HepG2 (cell line): Measurements from ENCODE around the gene SORBS2.

Experiments
- CTCF ChIP-seq: sonication (generic); formaldehyde crosslinking; IDR thresholded peaks from 2 replicates; pipeline ENCODE4 v1.5.0; 2020; ENCODE audit warnings: mild to moderate bottlenecking, missing genetic modification reagents, moderate library complexity
- DPF2 ChIP-seq: sonication (generic); formaldehyde crosslinking; IDR thresholded peaks from 2 replicates; pipeline ENCODE4 v1.4.0; 2020; ENCODE audit warnings: mild to moderate bottlenecking, low read depth, missing genetic modification reagents, borderline replicate concordance
- EP300 ChIP-seq, 3 experiments: sonication (generic) in 1 of 3; formaldehyde crosslinking in 1 of 3; IDR thresholded peaks; 2 replicates each; pipeline versions ENCODE4 v1.5.1 to v1.6.1; 2011 to 2020; ENCODE audit warnings: low read depth in 2 of 3, low read length in 2 of 3, borderline replicate concordance in 1 of 3, improper control_type of control experiment in 1 of 3, mild to moderate bottlenecking in 1 of 3, missing genetic modification reagents in 1 of 3, moderate library complexity in 1 of 3
- EZH2 ChIP-seq: conservative IDR thresholded peaks from 2 replicates; pipeline ENCODE4 v1.6.1; 2012; ENCODE audit warnings: mild to moderate bottlenecking, low read depth, low read length, moderate library complexity
- GTF2F1 ChIP-seq: fragments of 150-350 bp; IDR thresholded peaks from 2 replicates; pipeline ENCODE4 v1.6.1; 2014; ENCODE audit warnings: low read length
- MEIS2 ChIP-seq: sonication (generic); formaldehyde crosslinking; IDR thresholded peaks from 2 replicates; pipeline ENCODE4 v1.9.0; 2021; ENCODE audit warnings: mild to moderate bottlenecking, missing genetic modification reagents
- NPAS2 ChIP-seq: sonication (generic); formaldehyde crosslinking; IDR thresholded peaks from 2 replicates; pipeline ENCODE4 v1.8.0; 2022; ENCODE audit warnings: mild to moderate bottlenecking, missing genetic modification reagents, borderline replicate concordance
- POLR2AphosphoS5 ChIP-seq: IDR thresholded peaks from 2 replicates; pipeline ENCODE4 v1.6.1; 2012; ENCODE audit warnings: low read depth, low read length
- RAD21 ChIP-seq: fragments of 450-650 bp; formaldehyde crosslinking; IDR thresholded peaks from 2 replicates; pipeline ENCODE4 v1.5.0; 2020; ENCODE audit warnings: mild to moderate bottlenecking
- RFXANK ChIP-seq: IDR thresholded peaks from 2 replicates; pipeline ENCODE4 v1.6.1; 2016
- ZNF687 ChIP-seq: sonication (generic); formaldehyde crosslinking; IDR thresholded peaks from 2 replicates; pipeline ENCODE4 v1.5.1; 2020; ENCODE audit warnings: mild to moderate bottlenecking, missing genetic modification reagents, moderate library complexity
- TF ChIP-seq, protein P1 (sequence below): IDR thresholded peaks from 2 replicates; pipeline ENCODE4 v1.6.1; 2012; ENCODE audit warnings: inconsistent platforms
- TF ChIP-seq, protein P2 (sequence below): fragments of 450-650 bp; IDR thresholded peaks from 2 replicates; pipeline ENCODE4 v1.6.1; 2016

GRCh38 chr4:185853841-185854240 lies 41.8 kb upstream of the SORBS2 start:
- no peak for TF ChIP-seq CTCF (CRISPR knock-in tag)
- no peak for TF ChIP-seq EZH2
- no peak for TF ChIP-seq GTF2F1
- TF ChIP-seq, protein P1, sequence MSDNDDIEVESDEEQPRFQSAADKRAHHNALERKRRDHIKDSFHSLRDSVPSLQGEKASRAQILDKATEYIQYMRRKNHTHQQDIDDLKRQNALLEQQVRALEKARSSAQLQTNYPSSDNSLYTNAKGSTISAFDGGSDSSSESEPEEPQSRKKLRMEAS: no peak
- TF ChIP-seq NPAS2: no peak
- no peak for TF ChIP-seq DPF2
- no peak for TF ChIP-seq MEIS2 (CRISPR knock-in tag)
- TF ChIP-seq, protein P2, sequence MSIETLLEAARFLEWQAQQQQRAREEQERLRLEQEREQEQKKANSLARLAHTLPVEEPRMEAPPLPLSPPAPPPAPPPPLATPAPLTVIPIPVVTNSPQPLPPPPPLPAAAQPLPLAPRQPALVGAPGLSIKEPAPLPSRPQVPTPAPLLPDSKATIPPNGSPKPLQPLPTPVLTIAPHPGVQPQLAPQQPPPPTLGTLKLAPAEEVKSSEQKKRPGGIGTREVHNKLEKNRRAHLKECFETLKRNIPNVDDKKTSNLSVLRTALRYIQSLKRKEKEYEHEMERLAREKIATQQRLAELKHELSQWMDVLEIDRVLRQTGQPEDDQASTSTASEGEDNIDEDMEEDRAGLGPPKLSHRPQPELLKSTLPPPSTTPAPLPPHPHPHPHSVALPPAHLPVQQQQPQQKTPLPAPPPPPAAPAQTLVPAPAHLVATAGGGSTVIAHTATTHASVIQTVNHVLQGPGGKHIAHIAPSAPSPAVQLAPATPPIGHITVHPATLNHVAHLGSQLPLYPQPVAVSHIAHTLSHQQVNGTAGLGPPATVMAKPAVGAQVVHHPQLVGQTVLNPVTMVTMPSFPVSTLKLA: no peak
- TF ChIP-seq RAD21 (CRISPR knock-in tag): no peak
- TF ChIP-seq EP300 (IDR thresholded peaks at IDR 0.05; ENCODE audit: low read depth in 2 of 2, low read length in 2 of 2): no peak
- TF ChIP-seq EP300 (CRISPR knock-in tag; IDR thresholded peaks at IDR 0.05; ENCODE audit: borderline replicate concordance): no peak
- no peak for TF ChIP-seq POLR2AphosphoS5
- no peak for TF ChIP-seq ZNF687
- TF ChIP-seq RFXANK (CRISPR knock-in tag): no peak
